Frontal cortex (tissue), 4 donors: ENCODE data around the gene WDFY1. TPM values are rescaled to one million over a fixed set of nuclear protein-coding genes. Genes with fewer than 3 reads are reported as not detected.
"Not testable (repeated sequence)": the region's sequence is repeated elsewhere in the genome, so short reads cannot be mapped to it uniquely, and the experiment has no call there.

Experiments
- DNase-seq, 2 donors: peaks; one replicate each; pipeline ENCODE4 v3.0.0; 2012; ENCODE audit warnings: low spot score in 2 of 2
- FAIRE-seq: peaks from 2 replicates; lab custom pipeline; 2012; peaks lifted over from hg19 to GRCh38; lab: Jason Lieb, UNC
- total RNA-seq: library from RNA; depleted of rRNA; stranded (reverse); fragments of >200 nt; gene quantifications from one replicate; pipeline ENCODE4 v1.2.3, GENCODE V29; 2014
- donor health status: control.
- donor health status: control.
- donor health status: control.

Gene WDFY1
- total RNA-seq, 1 donor from 2014 or later, result 50.5 TPM

- FAIRE-seq (no peak), DNase-seq (peak in 1 of 2 donors; percentile 11)
Measured at GRCh38 chr2:223959688-223960087, 14.6 kb upstream of the WDFY1 start.

- DNase-seq (peak; percentile 86 to 90), FAIRE-seq (no peak)
Measured at GRCh38 chr2:223957092-223957851, 12.1 kb upstream of the WDFY1 start, which contains the start of gene MRPL44. TSS of gene MRPL44 (plus strand) at chr2:223957463. CDS start at chr2:223957473, 10 bp downstream.

- FAIRE-seq (no peak), DNase-seq (no peak)
Measured at GRCh38 chr2:223956300-223956699, 11.2 kb upstream of the WDFY1 start.

GRCh38 chr2:223954401-223954800 is 9.3 kb upstream of the WDFY1 start:
- DNase-seq (no peak), FAIRE-seq (no peak)

GRCh38 chr2:223952280-223952968 is 7.3 kb upstream of the WDFY1 start:
- FAIRE-seq (no peak), DNase-seq (no peak)

GRCh38 chr2:223950448-223951347 is 5.6 kb upstream of the WDFY1 start:
- no peak for FAIRE-seq
- DNase-seq, result no peak

GRCh38 chr2:223949241-223949840 is 4.2 kb upstream of the WDFY1 start:
- FAIRE-seq, result no peak
- no peak for DNase-seq

GRCh38 chr2:223947711-223948205 is 2.6 kb upstream of the WDFY1 start:
- FAIRE-seq (no peak), DNase-seq (no peak)

- DNase-seq, result no peak
- FAIRE-seq, result no peak
Measured at GRCh38 chr2:223945755-223946154, 620 bp upstream of the WDFY1 start.

- DNase-seq, result peak; percentile 41 to 50
Measured at GRCh38 chr2:223944166-223944702, 901 bp downstream of the WDFY1 start.

GRCh38 chr2:223943561-223944008 is 1.6 kb downstream of the WDFY1 start:
- FAIRE-seq (no peak), DNase-seq (peak; percentile 35 to 39)

More at GRCh38 chr2:223944166-223944702, 901 bp downstream of the WDFY1 start:
- FAIRE-seq, result no peak

GRCh38 chr2:223943135-223943534 is 2.0 kb downstream of the WDFY1 start:
- no peak for FAIRE-seq
- DNase-seq, result no peak

- DNase-seq (no peak), FAIRE-seq (no peak)
Measured at GRCh38 chr2:223941579-223942277, 3.4 kb downstream of the WDFY1 start.

GRCh38 chr2:223939438-223939837 is 5.7 kb downstream of the WDFY1 start:
- not testable (repeated sequence) for DNase-seq, FAIRE-seq

- no peak for FAIRE-seq
- DNase-seq, result no peak
Measured at GRCh38 chr2:223937535-223937934, 7.6 kb downstream of the WDFY1 start.

- DNase-seq (no peak), FAIRE-seq (no peak)
Measured at GRCh38 chr2:223936862-223937326, 8.2 kb downstream of the WDFY1 start.

GRCh38 chr2:223935459-223936125 is 9.5 kb downstream of the WDFY1 start:
- DNase-seq (no peak), FAIRE-seq (no peak)

- FAIRE-seq (no peak), DNase-seq (no peak)
Measured at GRCh38 chr2:223934870-223935269, 10.3 kb downstream of the WDFY1 start.
